Renal cortex interstitium (tissue), 11 donors: ENCODE data around the gene AAK1. TPM values are rescaled to one million over a fixed set of nuclear protein-coding genes. Genes with fewer than 3 reads are reported as not detected.
"Not testable (repeated sequence)": the region's sequence is repeated elsewhere in the genome, so short reads cannot be mapped to it uniquely, and the experiment has no call there.

Experiments
- DNase-seq, 11 donors: peaks; one replicate each; pipeline ENCODE4 v3.0.0-alpha.2; 2013; ENCODE audit warnings: low read depth in 9 of 11, low spot score in 4 of 11; ENCODE audit errors: extremely low read depth in 1 of 11
- polyA plus RNA-seq, 3 donors: library from polyadenylated mRNA; unstranded; fragments of 120-200 nt; gene quantifications; one replicate each; pipeline ENCODE4 v1.2.1, GENCODE V29; 2013; ENCODE audit not compliant: insufficient read length in 3 of 3

AAK1 gene
- polyA plus RNA-seq, 3 donors: 20.7 to 26.6 (median 23.2) TPM

- DNase-seq: no peak
Observed at GRCh38 chr2:69615078-69615625, 28.4 kb downstream of the AAK1 start.

- no peak for DNase-seq
Observed at GRCh38 chr2:69612707-69613106, 30.8 kb downstream of the AAK1 start.

- DNase-seq: no peak
Observed at GRCh38 chr2:69612200-69612599, 31.3 kb downstream of the AAK1 start.

- DNase-seq: no peak
Observed at GRCh38 chr2:69608109-69608508, 35.4 kb downstream of the AAK1 start.

GRCh38 chr2:69606771-69607170, 36.8 kb downstream of the AAK1 start:
- DNase-seq: not testable (repeated sequence)

- DNase-seq: no peak
Observed at GRCh38 chr2:69605284-69605683, 38.3 kb downstream of the AAK1 start.

- DNase-seq: no peak
Observed at GRCh38 chr2:69604836-69605235, 38.7 kb downstream of the AAK1 start.

GRCh38 chr2:69604026-69604678, 39.4 kb downstream of the AAK1 start:
- no peak for DNase-seq

GRCh38 chr2:69603146-69603743, 40.3 kb downstream of the AAK1 start:
- no peak for DNase-seq

GRCh38 chr2:69601179-69601612, 42.3 kb downstream of the AAK1 start:
- DNase-seq: no peak

GRCh38 chr2:69600425-69600824, 43.1 kb downstream of the AAK1 start:
- no peak for DNase-seq

GRCh38 chr2:69597843-69598610, 45.5 kb downstream of the AAK1 start:
- no peak for DNase-seq

GRCh38 chr2:69597105-69597504, 46.4 kb downstream of the AAK1 start:
- no peak for DNase-seq

GRCh38 chr2:69594341-69594740, 49.2 kb downstream of the AAK1 start:
- DNase-seq: no peak

- no peak for DNase-seq
Observed at GRCh38 chr2:69592511-69592910, 51.0 kb downstream of the AAK1 start.

GRCh38 chr2:69589973-69590652, 53.4 kb downstream of the AAK1 start:
- DNase-seq: no peak

GRCh38 chr2:69588945-69589344, 54.6 kb downstream of the AAK1 start:
- DNase-seq: no peak

GRCh38 chr2:69588403-69588802, 55.1 kb downstream of the AAK1 start:
- DNase-seq: no peak

- peak in 2 of 11 donors; percentile 33 to 63 for DNase-seq
Observed at GRCh38 chr2:69585855-69586555, 57.5 kb downstream of the AAK1 start.
